GM12874 (cell line): ENCODE results near the gene PTCH1.

Experiments
- CTCF ChIP-seq: IDR thresholded peaks from 2 replicates; pipeline ENCODE4 v1.5.1; 2011; ENCODE audit warnings: low read depth, mild to moderate bottlenecking, control low read depth, low read length, moderate library complexity; ENCODE audit not compliant: insufficient read depth

The PTCH1 gene

GRCh38 chr9:95511952-95512708 lies 4.6 kb downstream of the PTCH1 start:
- no peak for TF ChIP-seq CTCF

GRCh38 chr9:95511616-95511931 lies 5.2 kb downstream of the PTCH1 start:
- no peak for TF ChIP-seq CTCF

- TF ChIP-seq CTCF = no peak
Observed at GRCh38 chr9:95510709-95511615, 5.8 kb downstream of the PTCH1 start.

GRCh38 chr9:95509851-95510708 lies 6.7 kb downstream of the PTCH1 start:
- TF ChIP-seq CTCF = no peak

- TF ChIP-seq CTCF = no peak
Observed at GRCh38 chr9:95508968-95509850, 7.6 kb downstream of the PTCH1 start.

GRCh38 chr9:95508242-95508967 lies 8.4 kb downstream of the PTCH1 start:
- no peak for TF ChIP-seq CTCF
